H1 (cell line): Measurements from ENCODE around the gene C1orf56. TPM values are rescaled to one million over a fixed set of nuclear protein-coding genes. Genes with fewer than 3 reads are reported as not detected.

ENCODE experiments used
- ATF3 ChIP-seq: IDR thresholded peaks from 2 replicates; pipeline ENCODE4 v1.6.1; 2011; ENCODE audit warnings: low read depth, mild to moderate bottlenecking, low read length; ENCODE audit not compliant: insufficient read depth
- BACH1 ChIP-seq: IDR thresholded peaks from 2 replicates; pipeline ENCODE4 v1.6.1; 2012; ENCODE audit warnings: low read length, improper control_type of control experiment
- CHD7 ChIP-seq: fragments of 300-600 bp; sonication (generic); IDR thresholded peaks from 2 replicates; pipeline ENCODE4 v1.7.1; 2012; ENCODE audit warnings: low read length, moderate library complexity, mild to moderate bottlenecking, inconsistent platforms; ENCODE audit not compliant: insufficient replicate concordance
- CTBP2 ChIP-seq: IDR thresholded peaks from 2 replicates; pipeline ENCODE4 v1.7.0; 2011; ENCODE audit warnings: borderline replicate concordance, mild to moderate bottlenecking, moderate library complexity, mixed read lengths, low read length; ENCODE audit not compliant: insufficient read depth, insufficient read length
- POLR2A ChIP-seq, 2 experiments: IDR thresholded peaks; 1 replicate in 1 of 2; 2 replicates in 1 of 2; pipeline ENCODE4 v1.6.1; 2011; ENCODE audit warnings: low read depth in 2 of 2, low read length in 2 of 2, mild to moderate bottlenecking in 2 of 2; ENCODE audit errors: control extremely low read depth in 1 of 2
- RNF2 ChIP-seq: fragments of 200-900, 300-1000 bp; sonication (generic); IDR thresholded peaks from 2 replicates; pipeline ENCODE4 v1.7.1; 2016; ENCODE audit warnings: borderline replicate concordance, low read depth, mild to moderate bottlenecking, antibody characterized with exemption, low read length; ENCODE audit not compliant: poor library complexity, severe bottlenecking; ENCODE audit errors: missing control alignments
- SP2 ChIP-seq: IDR thresholded peaks from 2 replicates; pipeline ENCODE4 v1.6.1; 2012; ENCODE audit warnings: mild to moderate bottlenecking, low read length, inconsistent platforms
- polyA plus RNA-seq, 7 experiments: library from polyadenylated mRNA; depleted of rRNA in 3 of 7; stranded (reverse) in 5 of 7; unstranded in 2 of 7; fragments of >200 nt in 5 of 7; fragments of 200-250 nt in 2 of 7; gene quantifications; 1 replicate in 5 of 7; 2 replicates in 1 of 7; 4 replicates in 1 of 7; pipeline versions ENCODE4 v1.2.1 to v1.2.3, GENCODE V29; 2011 to 2013; ENCODE audit warnings: missing spikeins in 2 of 7, mixed read lengths in 2 of 7
- total RNA-seq: library from RNA; stranded (reverse); fragmentation: NEBNext Ultra II Directional; extraction: Animal tissue kit (Norgen Biotek cat#: 25700); gene quantifications from 2 replicates; pipeline ENCODE4 v1.2.1, GENCODE V29; 2021

The C1orf56 gene
- total and polyA plus RNA-seq, 2 of the 8 experiments (the other 6 are each of a cell fraction or from before 2014, with no cell fraction given) = 3.0 to 3.4 TPM

GRCh38 chr1:151085953-151086559, 38.5 kb downstream of the C1orf56 start (continued):
- TF ChIP-seq CHD7 (no peak), RNF2 (no peak), ATF3 (no peak), POLR2A (IDR thresholded peaks at IDR 0.05; ENCODE audit: control extremely low read depth in 1 of 2, low read depth in 2 of 2, low read length in 2 of 2) (no peak), CTBP2 (no peak), SP2 (no peak), BACH1 (no peak)
